ENCODE data around the gene NUMA1. TPM values are rescaled to one million over a fixed set of nuclear protein-coding genes. Genes with fewer than 3 reads are reported as not detected.

Gene NUMA1
- total and polyA plus RNA-seq, 2 of the 8 experiments (the other 6 are each of a cell fraction or from before 2014, with no cell fraction given): 101 to 107 TPM

GRCh38 chr11:71979094-71979493, 101.2 kb downstream of the NUMA1 start:
- Histone ChIP-seq H3K4me1 (replicated peaks in 1 of 4; ENCODE audit: control insufficient read depth in 3 of 4, insufficient read depth in 4 of 4, low read length in 3 of 4) (no peaks in the 10 kb centered on the region), H4K8ac (ENCODE audit: extremely low read depth, insufficient read depth, low read length) (no peak overlapping the region), H3K79me1 (ENCODE audit: low read depth, low read length) (no peaks in the 10 kb centered on the region), H4K20me1 (replicated peaks in 1 of 2; ENCODE audit: control insufficient read depth in 1 of 2, insufficient read depth in 2 of 2, low read length in 2 of 2) (peaks cover 0 to 4% of the 10 kb centered on the region in 2 experiments), H2BK5ac (ENCODE audit: low read depth, low read length) (no peak overlapping the region), H3K79me2 (ENCODE audit: control insufficient read depth in 1 of 2, insufficient read depth in 2 of 2, low read length in 2 of 2) (no peaks in the 10 kb centered on the region), H3K9ac (replicated peaks in 1 of 4; ENCODE audit: extremely low read depth in 1 of 4, low read depth in 3 of 4, low read length in 3 of 4) (no peak overlapping the region), H2AK5ac (ENCODE audit: low read depth, low read length) (no peak overlapping the region), H3K18ac (ENCODE audit: extremely low read depth, low read length) (no peak overlapping the region), H3K9me3 (ENCODE audit: insufficient read depth in 2 of 2, low read depth in 1 of 2, low read length in 1 of 2) (no peaks in the 10 kb centered on the region), H3K4ac (replicated peaks; ENCODE audit: insufficient read length, low read depth, low read length) (no peak overlapping the region), H4K91ac (replicated peaks; ENCODE audit: insufficient read length, low read length) (no peak overlapping the region), H3K36me3 (ENCODE audit: control insufficient read depth in 2 of 4, insufficient read depth in 4 of 4, low read length in 3 of 4) (peaks cover 0 to 19% (median 7%) of the 10 kb centered on the region in 4 experiments; a peak in 4 of 8 replicates), H2BK12ac (ENCODE audit: low read depth, low read length) (no peak overlapping the region), H3K56ac (replicated peaks; ENCODE audit: insufficient read length, low read depth, low read length) (no peak overlapping the region), H3K4me2 (ENCODE audit: insufficient read depth in 1 of 2, low read depth in 2 of 2, low read length in 2 of 2) (no peak overlapping the region), H3K27ac (ENCODE audit: low read depth, low read length) (no peak overlapping the region), H3K23me2 (ENCODE audit: low read depth, low read length) (no peaks in the 10 kb centered on the region), H2AFZ (ENCODE audit: low read length) (no peak overlapping the region), H3K23ac (ENCODE audit: insufficient read length) (no peak overlapping the region), H3K27me3 (replicated peaks in 1 of 4; ENCODE audit: control insufficient read depth in 3 of 4, extremely low read depth in 1 of 4, insufficient read depth in 3 of 4, low read length in 3 of 4) (no peaks in the 10 kb centered on the region), H2BK15ac (ENCODE audit: low read length) (no peak overlapping the region), H4K5ac (ENCODE audit: insufficient read length, low read depth, low read length) (no peak overlapping the region), H3K14ac (ENCODE audit: insufficient read length) (no peak overlapping the region), H2BK120ac (replicated peaks; ENCODE audit: low read depth, low read length) (no peak overlapping the region), H3K4me3 (ENCODE audit: extremely low read depth in 1 of 4, insufficient read depth in 2 of 4, low read depth in 3 of 4, low read length in 4 of 4) (no peak overlapping the region), H2BK20ac (ENCODE audit: low read length) (no peak overlapping the region)
- FAIRE-seq (no peak), DNase-seq (ENCODE audit: low read depth in 1 of 2, low spot score in 2 of 2) (no peak)
- WGBS, 2 experiments (ENCODE audit: extremely low coverage in 1 of 2, insufficient coverage in 1 of 2, insufficient read length in 1 of 2, insufficient replicate concordance in 2 of 2, low coverage in 1 of 2, low lambda C conversion rate in 2 of 2, missing lambda C conversion rate in 1 of 2): 93% methylated on average over 4 of the region's 4 CpGs; no CpG with 5 or more reads in 1 of the 2 experiments
- ChIA-PET CTCF (ENCODE audit: partially characterized antibody) (interaction anchor here (0.7 to 4.8 kb wide), 12 partner anchors 9 to 452 kb away, joined by 3 to 54 read pairs (median 7); partner anchors contain the start of gene IL18BP), POLR2A (ENCODE audit: partially characterized antibody) (interaction anchor here (1.3 kb wide), 1 partner anchor 18 kb away, joined by 3 read pairs; no protein-coding TSS in a partner anchor)
- no peak for TF ChIP-seq POU5F1 (IDR thresholded peaks at IDR 0.05; ENCODE audit: low read depth, low read length)
- no peak for TF ChIP-seq TCF12 (IDR thresholded peaks at IDR 0.05; ENCODE audit: low read depth, low read length)
- no peak for TF ChIP-seq CBX8 (IDR thresholded peaks at IDR 0.05; ENCODE audit: borderline replicate concordance, low read depth, low read length)
- no peak for TF ChIP-seq EGR1 (IDR thresholded peaks at IDR 0.05; ENCODE audit: borderline replicate concordance, low read depth, low read length)
- TF ChIP-seq TAF1 (IDR thresholded peaks at IDR 0.05; ENCODE audit: low read depth, low read length): no peak
- TF ChIP-seq HDAC6 (IDR thresholded peaks at IDR 0.05; ENCODE audit: low read depth, low read length): no peak
- TF ChIP-seq NANOG (IDR thresholded peaks at IDR 0.05; ENCODE audit: insufficient read depth, low read depth, low read length, poor library complexity, severe bottlenecking): no peak
- TF ChIP-seq HDAC2 (IDR thresholded peaks at IDR 0.05; ENCODE audit: borderline replicate concordance in 1 of 2, low read depth in 2 of 2, low read length in 2 of 2): no peak
- no peak for TF ChIP-seq NRF1 (IDR thresholded peaks at IDR 0.05; ENCODE audit: low read depth, low read length)
- TF ChIP-seq BACH1 (IDR thresholded peaks at IDR 0.05; ENCODE audit: low read length): no peak
- no peak for TF ChIP-seq RBBP5 (IDR thresholded peaks at IDR 0.05; ENCODE audit: borderline replicate concordance, low read depth, low read length)
- no peak for TF ChIP-seq POLR2AphosphoS5 (IDR thresholded peaks at IDR 0.05; ENCODE audit: low read depth, low read length)
- no peak for TF ChIP-seq FOSL1 (IDR thresholded peaks at IDR 0.05; ENCODE audit: insufficient read depth, low read depth, low read length)
- TF ChIP-seq MAX (IDR thresholded peaks at IDR 0.05): no peak
- TF ChIP-seq ZNF274 (IDR thresholded peaks at IDR 0.05; ENCODE audit: borderline replicate concordance, extremely low read depth, low read length): no peak
